ENCODE data around the gene SEC14L6.
"Not testable (repeated sequence)": the region's sequence is repeated elsewhere in the genome, so short reads cannot be mapped to it uniquely, and the experiment has no call there.

SEC14L6 gene

DNA sequence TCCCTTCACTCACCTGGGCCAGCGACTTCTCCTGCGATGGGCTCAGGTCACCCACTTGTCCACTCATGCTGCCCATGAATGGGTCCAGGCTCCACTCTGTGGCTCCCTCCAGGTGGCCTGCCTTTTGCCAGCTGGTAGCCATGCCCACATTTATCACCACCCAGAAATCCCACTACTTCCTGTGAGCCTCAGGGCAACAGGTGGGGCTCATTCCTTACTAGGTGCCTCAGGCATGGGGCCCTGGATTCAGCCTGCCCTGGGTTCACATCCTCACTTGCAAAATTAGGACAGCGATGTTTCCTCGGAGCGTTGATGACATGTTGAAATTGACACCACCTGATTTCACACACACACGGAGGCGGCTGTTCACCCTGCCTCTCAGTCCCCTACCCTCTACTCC lies at the start of gene SEC14L6:
TSS of gene SEC14L6 (minus strand) at position 126 of the 400 bp plus-strand sequence. CDS start at position 67, 59 bp downstream.
- TF ChIP-seq CTCF (IDR thresholded peaks at IDR 0.05; ENCODE audit: control insufficient read depth, insufficient read depth, low read depth, low read length, missing control alignments), result no peak
- DNase-seq (ENCODE audit: low read depth), result no peak
- H3K4me3 ChIP-seq (ENCODE audit: control insufficient read depth, low read depth, low read length), result no peak within 1 kb of the TSS

GRCh38 chr22:30596199-30596598 lies 49.7 kb upstream of the SEC14L6 start:
- no peak for TF ChIP-seq CTCF (IDR thresholded peaks at IDR 0.05; ENCODE audit: control insufficient read depth, insufficient read depth, low read depth, low read length, missing control alignments)
- DNase-seq (ENCODE audit: low read depth), result no peak
- H3K4me3 ChIP-seq (ENCODE audit: control insufficient read depth, low read depth, low read length), result no peak overlapping the region

DNA sequence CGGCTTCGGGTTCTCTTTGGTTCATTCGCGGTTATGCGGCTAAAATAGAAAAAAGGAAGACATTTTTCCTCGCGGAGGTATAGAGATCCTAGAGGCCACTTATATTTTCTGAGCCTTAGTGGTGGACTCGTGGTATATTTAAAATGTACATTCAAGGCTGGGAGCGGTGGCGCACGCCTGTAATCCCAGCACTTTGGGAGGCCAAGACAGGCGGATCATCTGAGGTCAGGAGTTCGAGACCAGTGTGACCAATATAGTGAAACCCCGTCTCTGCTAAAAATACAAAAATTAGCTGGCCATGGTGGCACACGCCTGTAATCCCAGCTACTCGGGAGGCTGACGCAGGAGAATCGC lies 45.8 kb upstream of the SEC14L6 start:
- peak overlapping the region; percentile 16 for H3K4me3 ChIP-seq (ENCODE audit: control insufficient read depth, low read depth, low read length)
- not testable (repeated sequence) for DNase-seq (ENCODE audit: low read depth)

GRCh38 chr22:30591588-30592359 lies 45.2 kb upstream of the SEC14L6 start, which contains the start of gene PES1:
TSS of gene PES1 (minus strand) at chr22:30591910. CDS start at chr22:30591833, 77 bp downstream.
- DNase-seq (ENCODE audit: low read depth), result peak; percentile 95
- TF ChIP-seq CTCF (IDR thresholded peaks at IDR 0.05; ENCODE audit: control insufficient read depth, insufficient read depth, low read depth, low read length, missing control alignments), result no peak
- H3K4me3 ChIP-seq (ENCODE audit: control insufficient read depth, low read depth, low read length), result peak within 1 kb of the TSS; percentile 72

DNA sequence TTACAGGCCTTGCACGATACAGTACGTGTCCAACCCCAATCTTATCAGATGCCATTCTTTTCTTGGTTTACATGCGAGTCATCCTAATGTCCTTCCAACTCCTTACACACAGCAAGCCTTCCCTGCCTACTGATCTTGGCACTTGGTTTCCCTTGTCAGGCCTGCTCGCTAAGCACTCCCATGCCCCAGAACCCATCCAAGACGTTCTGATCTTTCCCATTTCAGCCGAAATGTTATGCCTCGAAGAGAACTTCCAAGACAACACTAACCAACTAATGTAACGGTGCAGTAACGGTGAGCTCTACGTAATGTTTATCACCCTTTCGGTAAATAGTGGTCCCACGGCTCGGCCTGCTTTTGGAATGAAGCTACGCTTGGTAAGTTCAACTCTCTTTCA lies 44.6 kb upstream of the SEC14L6 start:
- DNase-seq (ENCODE audit: low read depth), result no peak
- peak overlapping the region; percentile 72 for H3K4me3 ChIP-seq (ENCODE audit: control insufficient read depth, low read depth, low read length)
- TF ChIP-seq CTCF (IDR thresholded peaks at IDR 0.05; ENCODE audit: control insufficient read depth, insufficient read depth, low read depth, low read length, missing control alignments), result no peak

- no peak for TF ChIP-seq CTCF (IDR thresholded peaks at IDR 0.05; ENCODE audit: control insufficient read depth, insufficient read depth, low read depth, low read length, missing control alignments)
Measured at GRCh38 chr22:30586414-30586813, 39.9 kb upstream of the SEC14L6 start.

DNA sequence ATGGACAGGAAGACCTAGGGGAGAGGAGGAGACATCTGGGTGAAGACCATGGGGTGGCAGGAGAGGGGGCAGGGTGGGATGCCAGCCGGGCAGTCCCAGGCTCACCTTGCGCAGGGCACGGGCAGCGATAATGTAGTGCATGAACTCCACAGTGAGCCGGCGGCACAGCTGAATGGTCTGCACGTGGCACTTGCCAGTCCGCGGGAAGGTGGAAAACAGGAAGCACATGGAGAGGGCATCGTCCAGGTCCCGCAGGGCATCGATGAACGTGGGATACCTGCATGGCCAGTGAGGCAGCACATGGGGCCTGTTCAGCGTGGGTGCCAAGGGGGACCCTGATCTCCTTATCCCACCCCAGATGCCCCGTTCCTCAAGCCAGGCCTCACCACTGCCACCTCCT lies 37.9 kb upstream of the SEC14L6 start:
- TF ChIP-seq CTCF (IDR thresholded peaks at IDR 0.05; ENCODE audit: control insufficient read depth, insufficient read depth, low read depth, low read length, missing control alignments), result no peak
- DNase-seq (ENCODE audit: low read depth), result no peak
- no peak overlapping the region for H3K4me3 ChIP-seq (ENCODE audit: control insufficient read depth, low read depth, low read length)

More at GRCh38 chr22:30586414-30586813, 39.9 kb upstream of the SEC14L6 start:
- no peak overlapping the region for H3K4me3 ChIP-seq (ENCODE audit: control insufficient read depth, low read depth, low read length)
- no peak for DNase-seq (ENCODE audit: low read depth)
